GM21723 (cell line): Measurements from ENCODE around the gene ARSA.
A peak's percentile ranks its signal among the peaks of the same experiment; 100 is the strongest.

ENCODE experiments used
- ATAC-seq: cut with Tn5 transposase; IDR thresholded peaks from one replicate; pipeline ENCODE4 v1.9.1; 2021; ENCODE audit warnings: mild to moderate bottlenecking, moderate library complexity; ENCODE audit not compliant: unreplicated experiment

Gene ARSA

GRCh38 chr22:50582493-50583293 lies 45.3 kb downstream of the ARSA start, which contains the start of gene CHKB:
Gene CHKB, minus strand, starts transcription at chr22:50582849. Its CDS starts 68 bp downstream, at chr22:50582781.
- ATAC-seq = peak; percentile 84

- peak; percentile 27 for ATAC-seq
Observed at GRCh38 chr22:50581950-50582492, 45.9 kb downstream of the ARSA start.

GRCh38 chr22:50581031-50581949 lies 46.7 kb downstream of the ARSA start:
- ATAC-seq = no peak

GRCh38 chr22:50579752-50580151 lies 48.2 kb downstream of the ARSA start:
- ATAC-seq = no peak

GRCh38 chr22:50578776-50579310 lies 49.1 kb downstream of the ARSA start:
- no peak for ATAC-seq

- ATAC-seq = no peak
Observed at GRCh38 chr22:50577987-50578775, 49.8 kb downstream of the ARSA start, which contains the start of gene CPT1B. Gene CPT1B, minus strand, starts transcription at chr22:50578427. Its CDS starts 512 bp downstream, at chr22:50577915.

- no peak for ATAC-seq
Observed at GRCh38 chr22:50577697-50577986, 50.3 kb downstream of the ARSA start.

- ATAC-seq = no peak
Observed at GRCh38 chr22:50576806-50577696, 50.9 kb downstream of the ARSA start.

GRCh38 chr22:50576070-50576469 lies 51.9 kb downstream of the ARSA start:
- ATAC-seq = no peak

- ATAC-seq = no peak
Observed at GRCh38 chr22:50575426-50575941, 52.5 kb downstream of the ARSA start.
